Measurements from ENCODE around the gene FAH.

Gene FAH

DNA sequence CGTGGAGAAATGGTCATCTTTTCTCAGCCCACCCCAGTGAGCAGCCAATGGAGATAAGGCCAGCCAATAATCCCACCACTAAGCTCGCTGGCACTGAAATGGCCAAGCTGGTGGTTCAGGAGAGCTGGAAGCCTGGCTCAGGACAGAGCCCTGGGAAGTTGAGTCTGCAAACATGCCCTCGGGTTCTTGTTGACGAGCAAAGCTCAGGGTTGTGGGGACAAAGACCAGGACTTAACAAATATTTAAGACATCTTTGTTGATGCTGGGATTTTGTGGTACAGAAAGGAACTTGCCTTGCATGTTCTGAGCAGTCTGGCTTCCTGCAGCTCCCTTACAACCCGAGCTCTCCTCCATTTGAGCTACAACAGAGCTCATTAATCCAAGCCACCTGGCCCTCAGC lies 4.4 kb downstream of the FAH start:
- no peak overlapping the region for H3K4me3 ChIP-seq (ENCODE audit: low read length in 2 of 2)
- no peaks in the 10 kb centered on the region for H3K27me3 ChIP-seq (ENCODE audit: control insufficient read depth in 2 of 2, insufficient read depth in 2 of 2, low read length in 2 of 2)
- H3K9me3 ChIP-seq (ENCODE audit: control insufficient read depth in 2 of 2, low read length in 2 of 2), result no peaks in the 10 kb centered on the region
- peaks cover 0 to 3% of the 10 kb centered on the region in 2 donors for H3K36me3 ChIP-seq (ENCODE audit: control insufficient read depth in 2 of 2, insufficient read depth in 2 of 2, low read length in 2 of 2)
- H3K4me1 ChIP-seq (ENCODE audit: control insufficient read depth in 2 of 2, insufficient read depth in 2 of 2, low read length in 2 of 2), result peaks cover 8 to 9% of the 10 kb centered on the region in 2 donors
- no peak overlapping the region for H3K9ac ChIP-seq (ENCODE audit: low read depth in 1 of 2, low read length in 2 of 2)
- no peak overlapping the region for H3K27ac ChIP-seq (ENCODE audit: low read depth in 2 of 2, low read length in 2 of 2)

DNA sequence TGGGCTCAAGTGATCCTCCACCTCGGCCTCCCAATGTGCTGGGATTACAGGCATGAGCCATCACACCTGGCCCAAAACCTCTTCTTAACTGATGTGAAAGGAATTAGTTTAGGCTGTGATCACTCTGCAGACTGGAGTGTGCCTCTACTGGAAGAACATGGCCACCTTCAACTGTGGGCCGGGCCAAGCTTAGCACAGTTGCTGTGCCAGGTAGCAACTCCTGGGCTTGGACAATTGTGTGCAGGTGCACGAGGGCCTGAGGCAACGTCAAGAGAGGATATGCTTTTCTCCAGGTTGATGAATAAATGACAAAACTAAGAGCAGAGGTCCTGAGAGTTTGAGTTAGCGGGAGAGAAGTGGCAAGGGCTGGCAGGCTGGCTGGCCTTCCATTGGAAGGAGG lies 6.5 kb downstream of the FAH start:
- Histone ChIP-seq H3K9ac (ENCODE audit: low read depth in 1 of 2, low read length in 2 of 2) (no peak overlapping the region), H3K27me3 (ENCODE audit: control insufficient read depth in 2 of 2, insufficient read depth in 2 of 2, low read length in 2 of 2) (no peaks in the 10 kb centered on the region), H3K4me3 (ENCODE audit: low read length in 2 of 2) (no peak overlapping the region), H3K36me3 (ENCODE audit: control insufficient read depth in 2 of 2, insufficient read depth in 2 of 2, low read length in 2 of 2) (peaks cover 0 to 6% of the 10 kb centered on the region in 2 donors), H3K9me3 (ENCODE audit: control insufficient read depth in 2 of 2, low read length in 2 of 2) (no peaks in the 10 kb centered on the region), H3K27ac (ENCODE audit: low read depth in 2 of 2, low read length in 2 of 2) (no peak overlapping the region), H3K4me1 (ENCODE audit: control insufficient read depth in 2 of 2, insufficient read depth in 2 of 2, low read length in 2 of 2) (peaks cover 0 to 2% of the 10 kb centered on the region in 2 donors)

DNA sequence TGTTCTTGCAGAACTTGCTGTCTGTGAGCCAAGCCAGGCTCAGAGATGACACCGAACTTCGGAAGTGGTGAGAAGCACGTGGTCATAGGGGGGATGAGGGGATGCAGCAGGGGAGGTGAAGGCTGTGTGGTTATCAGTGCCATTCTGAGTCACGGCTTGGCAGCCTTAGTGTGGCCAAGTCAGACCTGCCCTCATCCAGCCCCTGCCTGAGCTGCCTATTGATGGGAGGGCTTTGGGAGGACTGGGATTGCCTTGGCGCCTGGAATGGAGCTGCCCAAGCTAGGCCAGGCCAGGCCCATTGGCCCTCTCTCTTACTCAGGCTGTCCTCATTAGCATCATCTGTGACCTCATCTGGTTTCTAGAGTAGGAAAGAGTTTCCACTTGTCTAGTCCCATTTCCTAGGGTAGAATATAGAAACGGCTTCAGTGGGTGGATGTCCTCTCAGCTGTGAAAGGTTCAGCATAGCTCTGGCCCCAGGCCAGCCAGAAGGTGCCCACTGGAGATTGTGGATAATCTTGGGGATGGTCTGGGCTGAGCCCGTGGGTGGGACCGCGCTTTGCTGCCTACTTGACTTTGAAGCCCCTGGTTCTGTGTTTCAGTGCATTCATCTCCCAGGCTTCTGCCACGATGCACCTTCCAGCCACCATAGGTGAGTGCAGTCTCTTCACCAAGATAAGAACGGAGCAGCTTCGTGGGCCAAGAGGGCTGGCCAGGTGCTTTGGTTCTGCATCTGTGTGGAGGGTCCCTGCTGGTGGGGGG lies 7.2 kb downstream of the FAH start:
- H3K4me3 ChIP-seq (ENCODE audit: low read length in 2 of 2), result no peak overlapping the region
- H3K27me3 ChIP-seq (ENCODE audit: control insufficient read depth in 2 of 2, insufficient read depth in 2 of 2, low read length in 2 of 2), result no peaks in the 10 kb centered on the region
- H3K27ac ChIP-seq (ENCODE audit: low read depth in 2 of 2, low read length in 2 of 2), result peak overlapping the region in 1 of 2 donors; percentile 11
- H3K36me3 ChIP-seq (ENCODE audit: control insufficient read depth in 2 of 2, insufficient read depth in 2 of 2, low read length in 2 of 2), result peaks cover 2 to 6% of the 10 kb centered on the region in 2 donors
- H3K4me1 ChIP-seq (ENCODE audit: control insufficient read depth in 2 of 2, insufficient read depth in 2 of 2, low read length in 2 of 2), result peaks cover 0 to 2% of the 10 kb centered on the region in 2 donors
- no peaks in the 10 kb centered on the region for H3K9me3 ChIP-seq (ENCODE audit: control insufficient read depth in 2 of 2, low read length in 2 of 2)
- H3K9ac ChIP-seq (ENCODE audit: low read depth in 1 of 2, low read length in 2 of 2), result no peak overlapping the region

DNA sequence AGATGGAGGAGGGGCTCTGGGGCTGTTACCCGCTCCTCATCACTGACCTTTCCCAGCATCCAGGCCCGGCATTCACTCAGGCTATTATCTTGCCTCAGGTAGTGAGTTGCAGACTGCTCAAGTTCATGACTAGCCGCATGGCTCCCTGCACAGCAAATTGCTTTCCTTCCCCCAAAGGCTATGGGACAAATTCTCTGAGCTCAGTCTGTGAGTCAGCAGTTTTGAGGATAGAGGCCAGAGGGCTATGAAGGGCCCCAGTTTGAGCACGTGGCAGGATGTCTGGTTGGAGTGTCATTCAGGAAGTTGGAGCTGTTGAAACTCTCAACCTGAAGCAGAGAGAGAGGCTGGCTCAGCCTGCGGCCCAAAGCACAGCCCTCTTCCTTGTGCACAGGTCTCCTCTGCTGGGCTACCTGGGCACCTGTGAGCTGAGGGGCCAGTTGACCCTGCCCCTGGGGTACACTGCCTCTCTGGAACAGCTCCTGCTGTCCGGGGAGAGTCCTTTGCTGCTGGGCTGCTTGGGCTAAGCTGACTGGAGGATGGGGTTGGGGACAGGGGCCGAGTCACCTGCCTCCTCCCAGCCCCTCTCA lies 7.9 kb downstream of the FAH start:
- no peak overlapping the region for H3K9ac ChIP-seq (ENCODE audit: low read depth in 1 of 2, low read length in 2 of 2)
- no peak overlapping the region for H3K4me3 ChIP-seq (ENCODE audit: low read length in 2 of 2)
- H3K27ac ChIP-seq (ENCODE audit: low read depth in 2 of 2, low read length in 2 of 2), result peak overlapping the region in 1 of 2 donors; percentile 11
- peaks cover 2 to 6% of the 10 kb centered on the region in 2 donors for H3K36me3 ChIP-seq (ENCODE audit: control insufficient read depth in 2 of 2, insufficient read depth in 2 of 2, low read length in 2 of 2)
- H3K27me3 ChIP-seq (ENCODE audit: control insufficient read depth in 2 of 2, insufficient read depth in 2 of 2, low read length in 2 of 2), result no peaks in the 10 kb centered on the region
- peaks cover 0 to 2% of the 10 kb centered on the region in 2 donors for H3K4me1 ChIP-seq (ENCODE audit: control insufficient read depth in 2 of 2, insufficient read depth in 2 of 2, low read length in 2 of 2)
- no peaks in the 10 kb centered on the region for H3K9me3 ChIP-seq (ENCODE audit: control insufficient read depth in 2 of 2, low read length in 2 of 2)

DNA sequence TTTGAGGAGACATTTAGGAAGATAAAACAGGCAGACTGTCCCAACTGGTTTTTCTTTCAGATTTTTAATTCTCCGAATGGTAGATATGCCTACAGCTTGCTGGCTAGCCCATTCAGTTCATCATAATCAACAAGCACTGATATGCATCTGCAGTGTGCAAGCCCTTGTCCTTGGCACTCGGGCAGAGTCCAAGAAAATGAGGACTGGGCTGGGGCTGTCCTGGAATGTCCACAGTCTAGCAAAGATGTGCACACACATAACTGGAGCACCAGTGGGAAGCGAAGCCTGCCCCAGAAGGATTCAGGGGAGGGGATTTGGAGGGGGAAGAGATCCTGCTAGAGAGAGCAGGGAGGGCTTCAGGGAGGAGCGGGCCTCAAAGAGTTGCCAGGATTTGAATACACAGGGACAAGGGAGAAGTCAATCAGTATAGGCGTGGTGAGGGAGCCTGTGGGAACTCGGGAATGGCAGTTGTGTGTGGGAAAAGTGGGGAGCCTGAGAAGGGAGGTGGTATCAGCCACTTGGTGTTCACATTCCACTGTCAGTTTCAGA lies 8.7 kb downstream of the FAH start:
- no peak overlapping the region for H3K4me3 ChIP-seq (ENCODE audit: low read length in 2 of 2)
- H3K27me3 ChIP-seq (ENCODE audit: control insufficient read depth in 2 of 2, insufficient read depth in 2 of 2, low read length in 2 of 2), result no peaks in the 10 kb centered on the region
- peaks cover 2 to 6% of the 10 kb centered on the region in 2 donors for H3K36me3 ChIP-seq (ENCODE audit: control insufficient read depth in 2 of 2, insufficient read depth in 2 of 2, low read length in 2 of 2)
- H3K9ac ChIP-seq (ENCODE audit: low read depth in 1 of 2, low read length in 2 of 2), result no peak overlapping the region
- H3K9me3 ChIP-seq (ENCODE audit: control insufficient read depth in 2 of 2, low read length in 2 of 2), result no peaks in the 10 kb centered on the region
- H3K4me1 ChIP-seq (ENCODE audit: control insufficient read depth in 2 of 2, insufficient read depth in 2 of 2, low read length in 2 of 2), result peaks cover 0 to 2% of the 10 kb centered on the region in 2 donors
- no peak overlapping the region for H3K27ac ChIP-seq (ENCODE audit: low read depth in 2 of 2, low read length in 2 of 2)

DNA sequence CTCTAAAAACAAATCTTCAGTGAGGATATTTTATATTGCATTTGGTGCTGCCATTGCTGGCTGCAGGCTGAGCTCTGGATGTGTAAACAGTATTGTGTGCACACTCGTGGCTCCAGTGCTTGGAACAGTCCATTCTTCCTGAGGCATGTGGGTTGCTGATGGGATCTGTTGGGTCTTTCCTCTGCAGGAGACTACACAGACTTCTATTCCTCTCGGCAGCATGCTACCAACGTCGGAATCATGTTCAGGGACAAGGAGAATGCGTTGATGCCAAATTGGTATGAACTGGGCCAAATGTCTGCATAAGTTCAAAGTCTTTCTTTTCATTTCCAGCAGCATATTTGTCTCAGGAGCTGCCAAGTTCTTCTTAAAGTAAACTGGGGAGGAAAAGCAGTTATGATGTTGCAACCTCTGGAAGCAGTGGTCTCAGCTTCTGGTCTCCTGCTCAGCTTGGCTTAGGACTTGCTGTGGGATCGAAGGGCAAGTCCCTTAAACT lies 9.3 kb downstream of the FAH start:
- H3K36me3 ChIP-seq (ENCODE audit: control insufficient read depth in 2 of 2, insufficient read depth in 2 of 2, low read length in 2 of 2), result peaks cover 2 to 6% of the 10 kb centered on the region in 2 donors
- H3K4me3 ChIP-seq (ENCODE audit: low read length in 2 of 2), result no peak overlapping the region

DNA sequence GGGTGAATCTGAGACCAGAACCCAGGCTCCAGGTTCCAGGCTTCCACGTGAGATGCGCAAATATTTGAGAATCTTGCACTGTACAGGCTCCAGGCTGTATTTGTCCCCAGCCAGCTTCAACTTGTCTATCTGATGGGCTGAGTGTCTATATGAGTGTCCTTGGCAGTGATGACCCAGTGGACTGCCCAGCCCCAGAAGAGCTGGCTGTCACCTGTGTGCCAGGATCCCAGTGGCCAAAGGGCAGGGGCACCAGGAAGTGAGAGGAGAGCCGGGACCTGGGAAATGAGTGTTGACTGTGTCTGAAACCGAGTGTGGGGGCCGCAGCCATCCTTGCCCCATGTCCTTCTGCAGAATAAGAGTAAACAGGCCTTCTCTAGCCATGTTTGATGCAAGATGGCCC lies 10.4 kb downstream of the FAH start:
- Histone ChIP-seq H3K9ac (ENCODE audit: low read depth in 1 of 2, low read length in 2 of 2) (no peak overlapping the region), H3K36me3 (ENCODE audit: control insufficient read depth in 2 of 2, insufficient read depth in 2 of 2, low read length in 2 of 2) (peaks cover 5 to 6% of the 10 kb centered on the region in 2 donors), H3K27me3 (ENCODE audit: control insufficient read depth in 2 of 2, insufficient read depth in 2 of 2, low read length in 2 of 2) (no peaks in the 10 kb centered on the region), H3K4me1 (ENCODE audit: control insufficient read depth in 2 of 2, insufficient read depth in 2 of 2, low read length in 2 of 2) (peaks cover 0 to 2% of the 10 kb centered on the region in 2 donors), H3K27ac (ENCODE audit: low read depth in 2 of 2, low read length in 2 of 2) (no peak overlapping the region), H3K9me3 (ENCODE audit: control insufficient read depth in 2 of 2, low read length in 2 of 2) (no peaks in the 10 kb centered on the region), H3K4me3 (ENCODE audit: low read length in 2 of 2) (no peak overlapping the region)

More for the DNA sequence above, 9.3 kb downstream of the FAH start:
- Histone ChIP-seq H3K9ac (ENCODE audit: low read depth in 1 of 2, low read length in 2 of 2) (no peak overlapping the region), H3K27ac (ENCODE audit: low read depth in 2 of 2, low read length in 2 of 2) (no peak overlapping the region), H3K27me3 (ENCODE audit: control insufficient read depth in 2 of 2, insufficient read depth in 2 of 2, low read length in 2 of 2) (no peaks in the 10 kb centered on the region), H3K4me1 (ENCODE audit: control insufficient read depth in 2 of 2, insufficient read depth in 2 of 2, low read length in 2 of 2) (peaks cover 0 to 2% of the 10 kb centered on the region in 2 donors), H3K9me3 (ENCODE audit: control insufficient read depth in 2 of 2, low read length in 2 of 2) (no peaks in the 10 kb centered on the region)

DNA sequence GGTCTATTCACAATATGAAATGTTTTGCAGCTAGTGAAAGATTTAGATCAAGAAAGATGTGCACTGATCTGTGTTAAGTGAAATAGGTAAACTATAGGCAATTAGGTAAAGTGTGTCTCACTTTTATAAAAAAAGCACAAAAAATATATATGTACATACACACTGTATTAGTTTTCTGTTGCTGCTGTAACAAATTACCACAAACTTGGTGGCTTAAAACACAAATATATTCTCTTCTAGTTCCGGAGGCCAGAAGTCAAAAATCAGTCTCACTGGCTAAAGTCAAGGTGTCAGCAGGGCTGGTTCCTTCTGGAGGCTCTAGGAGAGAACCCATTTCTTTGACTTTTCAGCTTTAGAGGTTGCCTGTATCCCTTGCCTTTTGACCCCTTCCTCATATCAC lies 11.1 kb downstream of the FAH start:
- Histone ChIP-seq H3K9me3 (ENCODE audit: control insufficient read depth in 2 of 2, low read length in 2 of 2) (no peaks in the 10 kb centered on the region), H3K27ac (ENCODE audit: low read depth in 2 of 2, low read length in 2 of 2) (no peak overlapping the region), H3K4me1 (ENCODE audit: control insufficient read depth in 2 of 2, insufficient read depth in 2 of 2, low read length in 2 of 2) (peaks cover 0 to 2% of the 10 kb centered on the region in 2 donors), H3K36me3 (ENCODE audit: control insufficient read depth in 2 of 2, insufficient read depth in 2 of 2, low read length in 2 of 2) (peaks cover 5 to 6% of the 10 kb centered on the region in 2 donors), H3K4me3 (ENCODE audit: low read length in 2 of 2) (no peak overlapping the region), H3K9ac (ENCODE audit: low read depth in 1 of 2, low read length in 2 of 2) (no peak overlapping the region), H3K27me3 (ENCODE audit: control insufficient read depth in 2 of 2, insufficient read depth in 2 of 2, low read length in 2 of 2) (no peaks in the 10 kb centered on the region)

DNA sequence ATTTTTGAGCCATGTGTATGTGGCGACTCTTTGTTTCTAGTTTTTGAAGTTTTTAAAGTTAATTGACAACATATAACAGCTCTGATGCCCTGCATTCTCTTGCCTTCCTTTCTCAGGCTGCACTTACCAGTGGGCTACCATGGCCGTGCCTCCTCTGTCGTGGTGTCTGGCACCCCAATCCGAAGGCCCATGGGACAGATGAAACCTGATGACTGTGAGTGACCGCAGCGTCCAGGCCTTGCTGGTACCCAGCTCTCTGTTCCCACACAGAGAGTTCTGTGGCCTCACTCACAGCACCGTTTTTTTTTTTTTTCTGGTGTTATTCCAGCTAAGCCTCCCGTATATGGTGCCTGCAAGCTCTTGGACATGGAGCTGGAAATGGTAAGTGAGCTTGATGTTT lies 15.1 kb downstream of the FAH start:
- H3K4me1 ChIP-seq (ENCODE audit: control insufficient read depth in 2 of 2, insufficient read depth in 2 of 2, low read length in 2 of 2), result no peaks in the 10 kb centered on the region
- H3K9me3 ChIP-seq (ENCODE audit: control insufficient read depth in 2 of 2, low read length in 2 of 2), result no peaks in the 10 kb centered on the region
- H3K9ac ChIP-seq (ENCODE audit: low read depth in 1 of 2, low read length in 2 of 2), result no peak overlapping the region
- no peak overlapping the region for H3K27ac ChIP-seq (ENCODE audit: low read depth in 2 of 2, low read length in 2 of 2)
- H3K27me3 ChIP-seq (ENCODE audit: control insufficient read depth in 2 of 2, insufficient read depth in 2 of 2, low read length in 2 of 2), result no peaks in the 10 kb centered on the region
- H3K36me3 ChIP-seq (ENCODE audit: control insufficient read depth in 2 of 2, insufficient read depth in 2 of 2, low read length in 2 of 2), result peaks cover 0 to 5% of the 10 kb centered on the region in 2 donors
- no peak overlapping the region for H3K4me3 ChIP-seq (ENCODE audit: low read length in 2 of 2)

DNA sequence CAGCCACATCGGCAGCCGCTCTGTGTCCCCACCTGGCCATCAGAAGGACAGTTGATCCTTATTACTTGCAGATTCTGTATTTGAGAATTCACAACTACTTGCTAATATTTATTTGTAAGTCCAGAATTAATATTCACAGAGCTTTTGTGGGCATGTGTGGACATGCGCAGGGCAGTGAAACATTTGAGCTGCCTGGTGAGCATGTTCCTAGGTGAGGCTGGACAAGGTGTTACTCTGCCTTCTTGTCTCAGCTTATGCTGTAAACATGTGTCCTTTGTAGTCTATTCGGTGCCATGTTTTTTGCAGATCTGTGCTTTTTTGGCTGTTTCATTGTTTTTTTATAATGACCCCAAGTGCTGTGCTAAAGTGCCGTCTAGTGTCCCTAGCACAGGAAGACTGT lies 15.6 kb downstream of the FAH start:
- no peaks in the 10 kb centered on the region for H3K9me3 ChIP-seq (ENCODE audit: control insufficient read depth in 2 of 2, low read length in 2 of 2)
- no peaks in the 10 kb centered on the region for H3K4me1 ChIP-seq (ENCODE audit: control insufficient read depth in 2 of 2, insufficient read depth in 2 of 2, low read length in 2 of 2)
- H3K36me3 ChIP-seq (ENCODE audit: control insufficient read depth in 2 of 2, insufficient read depth in 2 of 2, low read length in 2 of 2), result peaks cover 0 to 5% of the 10 kb centered on the region in 2 donors
- no peak overlapping the region for H3K9ac ChIP-seq (ENCODE audit: low read depth in 1 of 2, low read length in 2 of 2)
- no peak overlapping the region for H3K27ac ChIP-seq (ENCODE audit: low read depth in 2 of 2, low read length in 2 of 2)
- no peaks in the 10 kb centered on the region for H3K27me3 ChIP-seq (ENCODE audit: control insufficient read depth in 2 of 2, insufficient read depth in 2 of 2, low read length in 2 of 2)
- H3K4me3 ChIP-seq (ENCODE audit: low read length in 2 of 2), result no peak overlapping the region
